Ishikawa (cell line): ENCODE measurements around the gene LRTM1.

ENCODE experiments used
- CEBPB ChIP-seq: IDR thresholded peaks from 2 replicates; pipeline ENCODE4 v1.6.1; 2012
- CREB1 ChIP-seq: IDR thresholded peaks from 2 replicates; pipeline ENCODE4 v1.6.1; 2012; ENCODE audit warnings: low read depth
- EGR1 ChIP-seq: IDR thresholded peaks from 2 replicates; pipeline ENCODE4 v1.6.1; 2012
- EP300 ChIP-seq: IDR thresholded peaks from 2 replicates; pipeline ENCODE4 v1.6.1; 2012; ENCODE audit warnings: borderline replicate concordance
- FOXM1 ChIP-seq: IDR thresholded peaks from 2 replicates; pipeline ENCODE4 v1.6.1; 2012; ENCODE audit warnings: low read depth, borderline replicate concordance
- NFIC ChIP-seq: IDR thresholded peaks from 2 replicates; pipeline ENCODE4 v1.6.1; 2012
- RAD21 ChIP-seq: IDR thresholded peaks from 2 replicates; pipeline ENCODE4 v1.6.1; 2012; ENCODE audit warnings: low read depth
- TAF1 ChIP-seq: IDR thresholded peaks from 2 replicates; pipeline ENCODE4 v1.6.1; 2012; ENCODE audit warnings: low read depth, mild to moderate bottlenecking
- TCF12 ChIP-seq: IDR thresholded peaks from 2 replicates; pipeline ENCODE4 v1.6.1; 2012; ENCODE audit warnings: low read depth
- TEAD4 ChIP-seq: IDR thresholded peaks from 2 replicates; pipeline ENCODE4 v1.6.1; 2012
- USF1 ChIP-seq: IDR thresholded peaks from 2 replicates; pipeline ENCODE4 v1.6.1; 2012
- YY1 ChIP-seq: IDR thresholded peaks from 2 replicates; pipeline ENCODE4 v1.6.1; 2012; ENCODE audit warnings: low read depth
- ZBTB7A ChIP-seq: IDR thresholded peaks from 2 replicates; pipeline ENCODE4 v1.6.1; 2012; ENCODE audit warnings: low read depth
- TF ChIP-seq, protein P1 (sequence below): IDR thresholded peaks from 2 replicates; pipeline ENCODE4 v1.6.1; 2012
- TF ChIP-seq, protein P2 (sequence below): IDR thresholded peaks from 2 replicates; pipeline ENCODE4 v1.6.1; 2012; ENCODE audit warnings: low read depth, mild to moderate bottlenecking

The LRTM1 gene

DNA sequence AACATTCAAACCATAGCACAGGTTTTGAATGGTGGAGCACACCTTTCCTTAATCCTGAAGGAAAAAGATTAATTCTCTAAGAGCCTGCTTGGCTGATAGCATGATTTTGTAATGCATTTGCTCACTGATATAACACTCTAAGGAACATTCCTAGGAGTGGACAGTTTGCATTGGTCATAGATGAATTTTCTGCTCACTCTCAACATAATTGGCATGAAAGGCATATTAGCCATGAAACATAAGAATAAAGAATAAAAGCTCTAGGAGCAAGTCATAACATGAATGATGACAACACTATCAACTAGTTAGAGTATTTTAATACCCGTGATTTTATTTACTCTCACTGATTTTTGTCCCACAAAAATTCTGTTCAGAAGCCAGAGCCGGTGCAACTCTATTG lies 34.3 kb upstream of the LRTM1 start:
- TF ChIP-seq CREB1 (no peak), EGR1 (no peak), TCF12 (no peak), ZBTB7A (no peak), EP300 (no peak)

- TF ChIP-seq, protein P1, sequence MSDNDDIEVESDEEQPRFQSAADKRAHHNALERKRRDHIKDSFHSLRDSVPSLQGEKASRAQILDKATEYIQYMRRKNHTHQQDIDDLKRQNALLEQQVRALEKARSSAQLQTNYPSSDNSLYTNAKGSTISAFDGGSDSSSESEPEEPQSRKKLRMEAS, result no peak
These were observed 32.8 kb upstream of the LRTM1 start for GRCh38 chr3:54960701-54961100.

DNA sequence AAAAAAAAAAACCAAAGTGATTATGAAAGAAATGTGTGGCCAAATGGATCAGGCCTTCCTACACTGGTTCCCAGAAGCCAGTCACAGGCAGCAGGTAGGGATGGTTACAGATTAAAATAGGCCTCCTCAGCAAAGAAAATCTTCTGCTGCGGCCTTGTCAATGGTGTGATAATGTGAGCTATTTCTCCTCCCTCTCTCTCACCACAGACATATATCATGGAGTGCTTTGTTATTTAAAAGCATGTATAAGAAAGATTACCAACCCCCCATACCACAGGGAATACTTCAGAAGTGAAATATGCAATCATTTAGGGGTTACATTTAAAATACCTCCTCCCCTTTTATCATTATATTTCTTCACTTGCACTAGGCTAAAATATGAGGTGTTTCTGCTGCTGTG lies 32.2 kb upstream of the LRTM1 start:
- TF ChIP-seq TCF12 (no peak), FOXM1 (no peak), RAD21 (no peak), CREB1 (no peak), EP300 (no peak), CEBPB (no peak)
- TF ChIP-seq, protein P1, result no peak

GRCh38 chr3:54957711-54958110 lies 29.9 kb upstream of the LRTM1 start:
- TF ChIP-seq CREB1 (no peak), YY1 (no peak)

GRCh38 chr3:54955941-54956340 lies 28.1 kb upstream of the LRTM1 start:
- TF ChIP-seq CREB1 (no peak), EGR1 (no peak), TAF1 (no peak)
- TF ChIP-seq, protein P2, sequence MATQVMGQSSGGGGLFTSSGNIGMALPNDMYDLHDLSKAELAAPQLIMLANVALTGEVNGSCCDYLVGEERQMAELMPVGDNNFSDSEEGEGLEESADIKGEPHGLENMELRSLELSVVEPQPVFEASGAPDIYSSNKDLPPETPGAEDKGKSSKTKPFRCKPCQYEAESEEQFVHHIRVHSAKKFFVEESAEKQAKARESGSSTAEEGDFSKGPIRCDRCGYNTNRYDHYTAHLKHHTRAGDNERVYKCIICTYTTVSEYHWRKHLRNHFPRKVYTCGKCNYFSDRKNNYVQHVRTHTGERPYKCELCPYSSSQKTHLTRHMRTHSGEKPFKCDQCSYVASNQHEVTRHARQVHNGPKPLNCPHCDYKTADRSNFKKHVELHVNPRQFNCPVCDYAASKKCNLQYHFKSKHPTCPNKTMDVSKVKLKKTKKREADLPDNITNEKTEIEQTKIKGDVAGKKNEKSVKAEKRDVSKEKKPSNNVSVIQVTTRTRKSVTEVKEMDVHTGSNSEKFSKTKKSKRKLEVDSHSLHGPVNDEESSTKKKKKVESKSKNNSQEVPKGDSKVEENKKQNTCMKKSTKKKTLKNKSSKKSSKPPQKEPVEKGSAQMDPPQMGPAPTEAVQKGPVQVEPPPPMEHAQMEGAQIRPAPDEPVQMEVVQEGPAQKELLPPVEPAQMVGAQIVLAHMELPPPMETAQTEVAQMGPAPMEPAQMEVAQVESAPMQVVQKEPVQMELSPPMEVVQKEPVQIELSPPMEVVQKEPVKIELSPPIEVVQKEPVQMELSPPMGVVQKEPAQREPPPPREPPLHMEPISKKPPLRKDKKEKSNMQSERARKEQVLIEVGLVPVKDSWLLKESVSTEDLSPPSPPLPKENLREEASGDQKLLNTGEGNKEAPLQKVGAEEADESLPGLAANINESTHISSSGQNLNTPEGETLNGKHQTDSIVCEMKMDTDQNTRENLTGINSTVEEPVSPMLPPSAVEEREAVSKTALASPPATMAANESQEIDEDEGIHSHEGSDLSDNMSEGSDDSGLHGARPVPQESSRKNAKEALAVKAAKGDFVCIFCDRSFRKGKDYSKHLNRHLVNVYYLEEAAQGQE, result no peak

DNA sequence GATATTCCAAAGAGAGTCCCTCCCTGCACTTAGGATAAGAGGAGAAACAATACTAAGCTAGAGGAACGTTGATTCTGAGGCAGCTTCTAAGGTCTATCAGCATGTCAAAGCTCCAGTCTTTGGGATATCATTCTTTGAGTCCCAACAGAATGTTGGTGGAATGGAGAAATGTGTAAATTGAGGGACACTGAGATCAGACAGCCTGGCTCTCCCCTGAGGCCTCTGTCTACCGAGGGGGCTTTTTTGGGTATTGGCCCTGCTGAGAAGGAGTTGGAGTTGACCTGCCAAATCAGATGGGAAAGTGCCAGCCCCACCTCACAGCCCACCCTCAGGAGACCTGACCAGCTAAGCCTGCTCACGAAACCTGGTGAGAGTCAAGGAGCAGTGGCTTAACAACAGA lies 27.6 kb upstream of the LRTM1 start:
- TF ChIP-seq TCF12 (no peak), YY1 (no peak), CREB1 (no peak), USF1 (no peak), RAD21 (no peak), ZBTB7A (no peak), TAF1 (no peak), EGR1 (no peak), NFIC (no peak), CEBPB (no peak), TEAD4 (no peak), FOXM1 (no peak)
- TF ChIP-seq, protein P2, result no peak
- TF ChIP-seq, protein P1, result no peak

GRCh38 chr3:54954521-54954920 lies 26.7 kb upstream of the LRTM1 start:
- TF ChIP-seq NFIC (no peak), CEBPB (no peak), TAF1 (no peak), RAD21 (no peak), ZBTB7A (no peak)

GRCh38 chr3:54954022-54954421 lies 26.2 kb upstream of the LRTM1 start:
- TF ChIP-seq, protein P2, result no peak
- TF ChIP-seq ZBTB7A (no peak), TAF1 (no peak), EP300 (no peak), YY1 (no peak), TCF12 (no peak), CREB1 (no peak)
- TF ChIP-seq, protein P1, result no peak
